Glomerular visceral epithelial cell (primary cell): ENCODE data around the gene NAA80.

ENCODE experiments used
- DNase-seq: peaks from one replicate; pipeline ENCODE4 v3.0.0-alpha.2; 2016; ENCODE audit errors: extremely low spot score

Gene NAA80, protein sequence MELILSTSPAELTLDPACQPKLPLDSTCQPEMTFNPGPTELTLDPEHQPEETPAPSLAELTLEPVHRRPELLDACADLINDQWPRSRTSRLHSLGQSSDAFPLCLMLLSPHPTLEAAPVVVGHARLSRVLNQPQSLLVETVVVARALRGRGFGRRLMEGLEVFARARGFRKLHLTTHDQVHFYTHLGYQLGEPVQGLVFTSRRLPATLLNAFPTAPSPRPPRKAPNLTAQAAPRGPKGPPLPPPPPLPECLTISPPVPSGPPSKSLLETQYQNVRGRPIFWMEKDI

GRCh38 chr3:50298836-50299637 is at the start of gene NAA80, which contains the start of gene HYAL3:
TSS of gene NAA80 (minus strand) at chr3:50299405. CDS start at chr3:50297463, 1,942 bp downstream.
TSS of gene HYAL3 (minus strand) at chr3:50299405. CDS start at chr3:50295602, 3,803 bp downstream.
- peak; percentile 100 for DNase-seq

GRCh38 chr3:50347187-50347813 is 48.1 kb upstream of the NAA80 start:
- DNase-seq, result peak; percentile 79

DNA sequence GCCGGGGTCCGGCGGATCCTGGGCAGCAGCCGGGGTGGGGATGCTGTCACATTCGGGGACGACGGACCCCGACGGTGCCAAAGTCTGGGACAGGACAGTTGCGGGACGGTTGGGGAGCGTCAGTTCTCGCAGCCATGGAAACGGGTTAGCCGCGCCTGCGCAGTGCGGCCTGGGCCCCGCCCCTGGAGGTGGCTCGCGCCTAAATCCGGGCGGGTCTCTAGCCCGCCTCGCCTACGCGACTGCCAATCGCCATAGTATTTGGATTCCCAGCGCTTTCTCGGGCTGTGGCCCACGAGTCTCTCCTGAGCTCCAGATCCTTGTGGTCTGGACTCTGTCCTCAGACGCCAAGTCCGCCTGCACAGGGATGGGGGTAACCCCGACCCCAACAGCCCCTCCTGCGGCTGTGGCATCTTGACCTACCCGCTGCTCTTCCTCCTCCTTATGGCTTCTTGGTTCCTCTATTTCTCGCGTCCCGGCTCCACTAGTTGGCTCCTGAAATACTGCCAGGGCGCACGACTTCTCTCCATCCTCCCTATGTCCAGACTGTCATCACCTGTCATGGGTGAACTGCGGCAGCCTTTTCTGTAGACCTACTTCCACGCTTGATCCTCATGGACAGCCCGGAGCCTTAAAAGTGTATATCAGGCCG is 46.5 kb upstream of the NAA80 start, which contains the start of gene ZMYND10:
ZMYND10 (minus strand) TSS at position 147 of the 649 bp plus-strand sequence. CDS start 153 bp downstream, outside the sequence.
- DNase-seq, result no peak

- no peak for DNase-seq
Measured at GRCh38 chr3:50345008-50345407, 45.8 kb upstream of the NAA80 start.

DNA sequence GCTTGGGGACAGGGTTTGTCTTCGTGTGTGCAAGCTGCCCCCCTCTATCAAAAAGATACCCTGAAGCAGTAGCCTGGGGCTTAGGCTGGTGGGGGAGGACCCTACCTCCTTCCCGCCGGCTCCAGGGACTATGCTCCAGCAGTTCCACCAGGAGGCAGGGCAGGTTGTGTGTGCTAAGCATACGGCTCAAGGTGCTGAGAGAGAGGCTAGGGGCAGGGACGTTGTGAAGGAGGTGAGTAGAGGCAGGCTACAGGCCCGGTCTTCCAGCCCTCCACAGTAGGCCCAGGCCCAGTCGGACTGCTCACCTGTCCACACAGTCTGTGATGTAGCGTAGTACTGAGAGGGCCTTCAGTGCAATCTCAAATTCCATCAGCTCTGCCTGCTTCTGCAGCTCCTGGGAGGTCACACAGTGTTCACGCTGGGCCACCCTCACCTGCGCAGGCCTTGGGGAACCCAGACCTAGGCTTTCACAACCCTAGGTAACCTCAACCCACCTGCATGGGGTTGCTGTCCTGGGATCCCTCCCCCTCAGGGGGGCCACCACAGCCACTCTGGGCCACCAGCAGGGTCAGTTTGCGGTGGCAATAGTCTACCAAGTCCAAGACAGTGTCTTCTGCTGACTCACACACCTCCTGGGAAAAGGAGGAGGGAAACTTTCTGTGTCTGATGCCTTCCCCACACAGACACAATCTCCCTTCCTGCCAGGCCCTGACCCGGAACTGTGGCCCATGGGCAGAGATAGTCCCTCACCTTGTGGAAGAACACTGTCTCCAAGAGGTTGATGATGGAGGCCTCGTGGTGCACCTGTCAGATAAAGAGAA is 43.8 kb upstream of the NAA80 start:
- DNase-seq, result no peak

- no peak for DNase-seq
Measured at GRCh38 chr3:50341996-50342650, 42.9 kb upstream of the NAA80 start.

DNA sequence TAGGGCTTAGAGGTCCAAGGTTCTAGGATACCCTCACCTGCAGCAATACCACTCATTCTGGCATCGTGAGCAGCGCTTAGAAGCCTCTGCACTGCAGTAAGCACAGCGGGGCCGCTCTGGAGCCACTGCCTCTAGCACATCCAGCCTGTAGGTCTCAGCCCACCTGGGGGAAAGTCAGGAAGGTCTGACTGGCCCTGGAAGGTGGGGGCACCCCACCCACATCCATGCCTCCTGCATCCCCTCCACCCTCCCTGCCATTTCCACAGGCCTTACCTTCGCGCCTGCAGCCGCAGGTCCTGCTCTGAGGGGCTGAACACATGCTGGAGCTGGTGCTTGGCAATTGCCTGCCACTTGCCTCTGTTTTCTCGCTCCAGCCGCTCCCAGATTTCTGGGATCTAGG is 42.3 kb upstream of the NAA80 start:
- no peak for DNase-seq

DNA sequence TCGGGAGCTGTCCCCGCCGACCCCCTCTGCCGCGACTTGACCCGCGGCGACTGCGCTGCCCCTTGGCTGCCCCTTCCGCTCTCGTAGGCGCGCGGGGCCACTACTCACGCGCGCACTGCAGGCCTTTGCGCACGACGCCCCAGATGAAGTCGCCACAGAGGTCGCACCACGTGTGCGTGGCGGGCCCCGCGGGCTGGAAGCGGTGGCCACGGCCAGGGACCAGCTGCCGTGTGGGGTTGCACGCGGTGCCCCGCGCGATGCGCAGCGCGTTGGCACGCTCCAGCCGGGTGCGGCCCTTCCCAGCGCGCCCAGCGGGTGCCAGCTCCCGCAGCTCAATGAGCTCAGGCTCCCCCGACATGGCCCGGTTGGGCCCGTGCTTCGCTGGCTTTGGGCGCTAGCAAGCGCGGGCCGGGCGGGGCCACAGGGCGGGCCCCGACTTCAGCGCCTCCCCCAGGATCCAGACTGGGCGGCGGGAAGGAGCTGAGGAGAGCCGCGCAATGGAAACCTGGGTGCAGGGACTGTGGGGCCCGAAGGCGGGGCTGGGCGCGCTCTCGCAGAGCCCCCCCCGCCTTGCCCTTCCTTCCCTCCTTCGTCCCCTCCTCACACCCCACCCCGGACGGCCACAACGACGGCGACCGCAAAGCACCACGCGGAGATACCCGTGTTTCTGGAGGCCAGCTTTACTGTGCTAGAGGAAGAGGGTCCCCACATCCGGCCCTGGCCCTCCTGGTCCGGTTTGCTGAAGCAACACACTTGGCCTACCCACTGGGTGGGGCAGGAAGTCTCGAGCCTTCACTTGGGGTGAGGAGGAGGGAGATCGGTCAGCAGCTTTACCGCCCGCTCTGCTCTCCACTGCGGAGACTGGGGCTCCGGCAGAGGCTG is 41.5 kb upstream of the NAA80 start, which contains the start of gene RASSF1:
RASSF1 (minus strand) TSS at position 389 of the 882 bp plus-strand sequence; CDS start at position 358, 31 bp downstream.
- no peak for DNase-seq

DNA sequence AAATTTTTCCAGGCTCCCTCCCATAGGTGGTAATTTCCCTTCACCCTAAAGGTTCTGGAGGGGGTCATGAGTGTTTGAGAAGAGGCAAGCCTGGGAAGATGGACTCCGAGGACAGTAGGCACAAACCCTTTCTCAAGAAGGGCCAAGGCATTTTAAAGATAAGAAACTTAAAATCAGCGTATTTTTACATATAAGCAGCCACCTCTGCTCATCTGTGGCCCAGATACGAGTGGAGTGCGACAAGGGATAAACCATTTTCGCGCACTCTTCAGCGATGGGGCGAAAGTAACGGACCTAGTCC is 40.9 kb upstream of the NAA80 start:
- DNase-seq, result no peak

DNA sequence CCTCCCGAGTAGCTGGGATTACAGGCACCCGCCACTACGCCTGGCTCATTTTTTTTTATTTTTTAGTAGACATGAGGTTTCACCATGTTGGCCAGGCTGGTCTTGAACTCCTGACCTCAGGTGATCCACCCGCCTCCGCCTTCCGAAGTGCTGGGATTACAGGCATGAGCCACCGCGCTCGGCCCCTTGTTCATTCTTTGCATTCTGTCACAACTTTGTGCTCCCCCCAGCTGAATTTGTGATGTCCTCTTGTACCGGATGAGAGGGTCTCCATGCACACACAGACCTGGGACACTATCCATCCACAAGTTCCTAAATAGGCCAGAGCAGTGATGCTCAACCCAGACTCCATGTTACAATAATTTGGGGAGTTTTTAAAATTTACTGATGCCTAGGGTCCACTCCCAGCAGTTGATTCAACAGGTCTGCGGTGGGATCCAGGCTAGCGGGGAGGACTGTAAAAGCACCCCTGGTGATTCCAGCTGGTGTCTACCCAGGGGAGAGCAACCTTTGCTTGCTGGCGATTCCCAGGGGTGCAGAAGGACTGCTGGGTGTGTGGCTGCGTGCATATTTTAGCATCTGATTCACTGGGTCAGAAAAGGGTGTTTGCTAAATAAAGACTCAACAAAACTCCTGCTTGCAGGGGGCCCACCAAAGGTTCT is 40.4 kb upstream of the NAA80 start:
- no peak for DNase-seq

DNA sequence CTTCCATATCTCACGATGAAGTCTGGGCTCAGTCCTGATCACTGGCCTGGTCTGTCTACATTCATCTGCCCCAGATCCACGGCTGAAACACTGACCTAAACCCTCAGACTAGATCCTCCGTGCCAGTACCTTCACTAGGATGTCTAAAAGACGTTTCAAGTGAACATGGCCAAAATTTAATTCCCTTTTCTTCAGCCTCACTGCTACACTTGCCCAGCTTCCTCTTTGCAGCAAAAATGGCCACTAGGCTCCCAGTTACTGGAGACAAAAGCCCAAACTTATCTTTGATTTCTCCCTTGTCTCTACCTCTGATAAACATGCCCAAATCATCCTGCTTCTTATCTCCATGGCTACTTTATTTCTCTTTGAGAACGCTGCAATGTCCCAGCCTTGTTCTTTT is 39.8 kb upstream of the NAA80 start:
- no peak for DNase-seq

DNA sequence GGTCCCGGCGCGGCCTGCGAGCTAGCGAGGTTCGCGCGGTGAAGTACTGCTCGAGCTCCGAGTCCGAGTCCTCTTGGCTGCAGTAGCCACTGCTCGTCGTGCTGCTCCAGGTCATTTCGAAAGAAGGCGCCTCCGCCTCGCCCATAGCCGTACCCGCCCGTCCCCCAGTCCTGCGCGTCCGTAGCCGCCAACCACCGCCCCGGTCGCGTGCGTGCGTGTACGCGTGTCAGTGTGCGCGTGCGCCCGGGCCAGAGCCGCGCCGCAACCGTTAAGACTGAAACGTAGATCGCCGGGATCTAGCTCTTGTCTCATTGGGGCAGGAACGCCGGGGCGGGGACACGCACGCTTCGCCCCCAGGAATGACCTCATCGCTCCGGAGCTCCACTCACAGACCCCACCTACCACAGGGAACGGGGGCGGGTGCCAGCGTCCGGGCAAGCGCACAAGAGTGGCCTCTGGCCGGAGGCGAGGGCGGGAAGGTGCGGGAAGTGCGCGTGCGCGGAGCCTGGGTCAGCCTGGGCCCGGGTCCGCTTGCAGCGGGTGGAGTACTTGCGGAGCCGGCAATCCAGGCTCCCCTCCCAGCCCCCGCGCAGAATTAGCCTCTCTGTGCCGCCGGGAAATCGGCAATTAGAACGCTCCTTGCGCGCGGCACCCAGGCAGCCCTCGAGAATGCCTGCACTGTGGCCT is 38.1 kb upstream of the NAA80 start:
- peak; percentile 99 for DNase-seq

- no peak for DNase-seq
Measured at GRCh38 chr3:50336452-50337174, 37.4 kb upstream of the NAA80 start.

DNA sequence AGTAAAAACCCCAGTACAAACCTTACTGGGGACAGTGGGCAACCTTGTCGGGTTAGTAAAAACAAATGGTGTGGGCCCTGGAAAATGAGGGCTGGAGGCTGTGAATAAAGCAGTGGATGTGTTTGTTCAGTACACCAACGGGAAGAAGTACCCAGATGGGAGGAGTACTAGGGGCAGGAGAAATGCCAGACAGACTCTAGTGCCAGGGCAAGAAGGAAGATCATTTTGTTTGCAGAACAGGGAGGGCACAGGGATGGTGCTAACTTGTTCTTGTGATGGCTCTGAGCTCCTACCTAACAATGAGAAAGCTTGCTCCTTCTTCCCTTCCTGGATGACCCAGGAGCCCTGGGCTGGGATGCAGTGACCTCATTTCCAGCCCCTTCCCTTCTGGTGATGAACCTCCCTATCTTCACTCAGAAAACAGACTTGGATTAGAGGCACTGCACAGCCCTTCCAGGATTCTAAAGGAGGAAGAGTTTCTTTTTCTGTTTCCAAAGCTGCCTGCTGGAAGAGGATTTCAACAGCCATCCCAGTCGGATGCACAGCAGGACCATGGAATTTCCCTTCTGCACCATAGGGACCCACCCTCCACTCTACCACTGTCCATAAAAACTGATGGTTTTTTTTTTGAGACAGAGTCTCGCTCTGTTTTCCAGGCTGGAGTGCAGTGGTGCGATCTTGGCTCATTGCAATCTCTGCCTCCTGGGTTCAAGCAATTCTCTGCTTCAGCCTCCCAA is 35.3 kb upstream of the NAA80 start:
- DNase-seq, result no peak

DNA sequence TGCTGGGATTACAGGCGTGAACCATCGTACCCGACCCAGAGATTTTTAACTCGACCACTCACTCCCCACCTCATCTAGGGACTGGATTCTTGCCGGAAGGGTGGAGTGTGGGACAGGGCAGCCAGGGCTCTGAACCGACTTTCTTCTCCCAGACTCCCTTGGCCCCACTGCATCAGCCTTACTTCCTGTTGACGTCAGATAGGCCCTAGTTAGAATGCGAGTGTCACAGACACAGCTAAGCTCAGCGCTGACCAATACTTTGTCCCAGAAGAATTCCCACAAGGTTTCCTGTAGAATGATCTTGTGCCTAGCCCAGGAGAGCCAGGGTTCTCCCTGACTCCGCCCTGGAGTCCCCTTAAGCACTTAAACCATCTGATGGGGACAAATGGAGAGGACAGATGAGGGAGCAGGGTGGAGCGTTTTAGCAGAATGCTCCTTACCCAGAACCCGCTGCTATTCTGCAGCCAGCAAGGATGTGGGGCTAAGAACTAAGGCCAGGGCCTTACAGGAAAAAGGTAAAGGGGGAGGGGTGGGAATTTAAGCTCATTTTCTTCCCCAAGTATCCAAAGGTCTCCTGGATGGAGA is 34.6 kb upstream of the NAA80 start:
- no peak for DNase-seq

DNA sequence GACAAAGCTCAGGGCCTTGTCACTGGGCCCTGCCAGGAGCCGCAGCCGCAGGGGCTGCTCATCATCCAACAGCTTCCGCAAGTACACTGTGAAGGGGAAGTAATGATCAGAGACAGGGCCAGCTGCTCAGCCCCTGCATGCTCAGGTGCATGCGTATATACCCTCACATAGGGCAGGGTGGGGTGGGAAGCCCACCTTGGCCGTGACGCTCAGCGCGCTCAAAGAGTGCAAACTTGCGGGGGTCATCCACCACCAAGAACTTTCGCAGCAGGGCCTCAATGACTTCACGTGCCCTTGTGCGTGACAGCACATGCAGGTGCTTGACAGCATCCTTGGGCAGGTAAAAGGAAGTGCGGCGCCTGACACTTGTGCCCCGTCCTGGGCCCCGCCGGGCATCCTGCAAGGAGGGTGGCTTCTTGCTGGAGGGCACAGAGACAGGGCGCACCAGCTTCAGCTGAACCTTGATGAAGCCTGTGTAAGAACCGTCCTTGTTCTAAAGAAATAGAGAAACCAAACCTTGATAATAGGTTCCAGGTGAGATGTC is 32.2 kb upstream of the NAA80 start:
- DNase-seq, result no peak
